HepG2 (cell line): ENCODE results near the gene AKAP1. TPM values are rescaled to one million over a fixed set of nuclear protein-coding genes. Genes with fewer than 3 reads are reported as not detected.
A peak's percentile ranks its signal among the peaks of the same experiment; 100 is the strongest.

Experiments
- ARID4A ChIP-seq: sonication (generic); formaldehyde crosslinking; IDR thresholded peaks from 2 replicates; pipeline ENCODE4 v1.5.0; 2020; ENCODE audit warnings: mild to moderate bottlenecking, missing genetic modification reagents, borderline replicate concordance
- BCL6 ChIP-seq: IDR thresholded peaks from 2 replicates; pipeline ENCODE4 v1.6.1; 2016; ENCODE audit warnings: missing genetic modification reagents, missing compliant biosample characterization
- CBX1 ChIP-seq: IDR thresholded peaks from one replicate; pipeline ENCODE4 v1.6.1; 2016; ENCODE audit warnings: antibody characterized with exemption, low read depth
- DBP ChIP-seq: sonication (generic); formaldehyde crosslinking; IDR thresholded peaks from 2 replicates; pipeline ENCODE4 v1.4.0; 2020; ENCODE audit warnings: missing genetic modification reagents; ENCODE audit errors: not compliant biosample characterization
- GMEB2 ChIP-seq: IDR thresholded peaks from 2 replicates; pipeline ENCODE4 v1.6.1; 2016; ENCODE audit warnings: missing biosample characterization, missing genetic modification reagents, low read depth
- HDAC2 ChIP-seq: sonication (generic); formaldehyde crosslinking; IDR thresholded peaks from 2 replicates; pipeline ENCODE4 v1.4.0; 2020; ENCODE audit warnings: missing genetic modification reagents
- MEF2D ChIP-seq: sonication (generic); formaldehyde crosslinking; IDR thresholded peaks from 2 replicates; pipeline ENCODE4 v1.5.1; 2020; ENCODE audit warnings: mild to moderate bottlenecking, missing genetic modification reagents
- MXI1 ChIP-seq: IDR thresholded peaks from 3 replicates; pipeline ENCODE4 v1.6.1; 2012; ENCODE audit warnings: low read depth, low read length, inconsistent platforms, borderline replicate concordance
- NR2F2 ChIP-seq: IDR thresholded peaks from 2 replicates; pipeline ENCODE4 v1.6.1; 2012; ENCODE audit warnings: low read depth, inconsistent platforms, borderline replicate concordance
- PHF5A ChIP-seq: IDR thresholded peaks from one replicate; pipeline ENCODE4 v1.6.1; 2018; ENCODE audit warnings: low read depth, missing genetic modification reagents; ENCODE audit not compliant: unreplicated experiment
- TCF12 ChIP-seq, 2 experiments: fragments of 450-650 bp in 1 of 2; sonication (generic) in 1 of 2; formaldehyde crosslinking in 1 of 2; IDR thresholded peaks; 2 replicates each; pipeline versions ENCODE4 v1.6.1 to v1.8.0; 2017 to 2022; ENCODE audit warnings: antibody characterized with exemption in 1 of 2, mild to moderate bottlenecking in 1 of 2, missing genetic modification reagents in 1 of 2, moderate library complexity in 1 of 2
- YY1 ChIP-seq: IDR thresholded peaks from 2 replicates; pipeline ENCODE4 v1.6.1; 2011; ENCODE audit warnings: low read length, low read depth, moderate library complexity, mild to moderate bottlenecking; ENCODE audit not compliant: insufficient read depth, insufficient replicate concordance
- ZEB1 ChIP-seq: IDR thresholded peaks from 2 replicates; pipeline ENCODE4 v1.6.1; 2012; ENCODE audit warnings: mild to moderate bottlenecking, low read depth, inconsistent platforms; ENCODE audit not compliant: insufficient replicate concordance
- ZNF18 ChIP-seq: sonication (generic); formaldehyde crosslinking; IDR thresholded peaks from 2 replicates; pipeline ENCODE4 v1.8.0; 2022; ENCODE audit warnings: mild to moderate bottlenecking, missing genetic modification reagents; ENCODE audit not compliant: insufficient replicate concordance
- ZNF543 ChIP-seq: sonication (generic); formaldehyde crosslinking; IDR thresholded peaks from 2 replicates; pipeline ENCODE4 v1.4.0; 2020; ENCODE audit warnings: mild to moderate bottlenecking, missing genetic modification reagents
- ZNF574 ChIP-seq: sonication (generic); formaldehyde crosslinking; IDR thresholded peaks from 2 replicates; pipeline ENCODE4 v1.4.0; 2020; ENCODE audit warnings: missing genetic modification reagents
- ZNF7 ChIP-seq: IDR thresholded peaks from 2 replicates; pipeline ENCODE4 v1.6.1; 2016; ENCODE audit warnings: missing biosample characterization, missing genetic modification reagents
- ZNF761 ChIP-seq: sonication (generic); formaldehyde crosslinking; conservative IDR thresholded peaks from 2 replicates; pipeline ENCODE4 v1.4.0; 2020; ENCODE audit warnings: mild to moderate bottlenecking, missing genetic modification reagents
- polyA plus RNA-seq, 8 experiments: library from polyadenylated mRNA; depleted of rRNA in 3 of 8; stranded (reverse) in 7 of 8; unstranded in 1 of 8; fragments of >200 nt; fragmentation: Illumina TruSeq in 4 of 8; extraction: Trizol in 4 of 8; gene quantifications; 2 replicates each; pipeline versions ENCODE4 v1.2.1 to v1.2.3, GENCODE V29; 2011 to 2016; ENCODE audit warnings: low read depth in 4 of 8, missing spikeins in 1 of 8, mixed read lengths in 1 of 8; ENCODE audit not compliant: insufficient read depth in 1 of 8
- total RNA-seq, 5 experiments: library from RNA; depleted of rRNA; stranded (reverse); fragments of >200 nt; fragmentation: Illumina TruSeq; extraction: Trizol; gene quantifications; 2 replicates each; pipeline ENCODE4 v1.2.3, GENCODE V29; 2016; ENCODE audit warnings: low read depth in 1 of 5

The AKAP1 gene
- total and polyA plus RNA-seq, 2 of the 13 experiments (the other 11 are each of a cell fraction or from before 2014, with no cell fraction given), result 101 to 131 TPM

- TF ChIP-seq ZNF574 (CRISPR knock-in tag) (peak; percentile 61; the same call in 1 of the 2 replicates), HDAC2 (CRISPR knock-in tag) (peak; percentile 92), NR2F2 (peak; percentile 85), MEF2D (CRISPR knock-in tag) (peak; percentile 76; the same call in 1 of the 2 replicates), TCF12 (IDR thresholded peaks at IDR 0.05) (no peak), TCF12 (CRISPR knock-in tag; IDR thresholded peaks at IDR 0.05) (peak; percentile 98), GMEB2 (CRISPR knock-in tag) (peak; percentile 60), PHF5A (CRISPR knock-in tag) (peak; percentile 41), YY1 (peak; percentile 78), ZNF18 (no peak), BCL6 (peak; percentile 89), ZNF761 (no peak; the same call in 1 of the 2 replicates), ZEB1 (peak; percentile 77), ARID4A (CRISPR knock-in tag) (peak; percentile 89), CBX1 (no peak), DBP (CRISPR knock-in tag) (peak; percentile 93), ZNF543 (CRISPR knock-in tag) (no peak), MXI1 (peak; percentile 87; the same call in 2 of the 3 replicates), ZNF7 (no peak)
Measured at GRCh38 chr17:57085448-57086068, 512 bp downstream of the AKAP1 start (continued).
